B cell (primary cell): ENCODE results near the gene ARHGAP33. TPM values are rescaled to one million over a fixed set of nuclear protein-coding genes. Genes with fewer than 3 reads are reported as not detected.

ENCODE experiments used
- ATAC-seq: fragments of 200-7000 bp; cut with Tn5 transposase; one replicate; pipeline ENCODE4 v1.10.0; 2021; ENCODE audit warnings: low read depth, mild to moderate bottlenecking, moderate number of reproducible peaks, moderate library complexity
- CTCF ChIA-PET: fragments of 350-600 bp; sonication (Branson Sonifier 250); formaldehyde crosslinking; loops from one replicate; lab custom pipeline; 2021; ENCODE audit warnings: antibody characterized with exemption, inconsistent platforms; lab: Charles Lee
- POLR2A ChIA-PET: fragments of 350-600 bp; sonication (Branson Sonifier 250); formaldehyde crosslinking; loops from one replicate; lab custom pipeline; 2021; ENCODE audit warnings: antibody characterized with exemption; lab: Charles Lee
- DNase-seq: peaks from one replicate; pipeline ENCODE4 v3.0.0; 2013
- H2AFZ ChIP-seq: 2 replicates; pipeline ENCODE4 v1.6.1; 2012; ENCODE audit warnings: mild to moderate bottlenecking, low read depth, low read length; ENCODE audit not compliant: insufficient read depth, poor library complexity, severe bottlenecking
- H3K27ac ChIP-seq, 2 donors: 1 replicate in 1 of 2; 2 replicates in 1 of 2; pipeline ENCODE4 v1.5.1; 2012 to 2013; ENCODE audit warnings: low read length in 2 of 2, mild to moderate bottlenecking in 2 of 2, moderate library complexity in 1 of 2
- H3K27me3 ChIP-seq, 4 experiments: fragments of 200-600 bp in 1 of 4; sonication (generic) in 1 of 4; replicated peaks in 1 of 4; 1 replicate in 2 of 4; 2 replicates in 2 of 4; pipeline versions ENCODE4 v1.6.1 to v1.7.0; 2013 to 2016; ENCODE audit warnings: low read length in 3 of 4, mild to moderate bottlenecking in 2 of 4, mixed read lengths in 1 of 4, moderate library complexity in 1 of 4; ENCODE audit not compliant: insufficient read depth in 4 of 4, control insufficient read depth in 3 of 4; ENCODE audit errors: control extremely low read depth in 1 of 4
- H3K36me3 ChIP-seq, 2 experiments: replicated peaks in 1 of 2; 1 replicate in 1 of 2; 2 replicates in 1 of 2; pipeline versions ENCODE4 v1.6.1 to v1.7.1; 2013; ENCODE audit warnings: low read length in 1 of 2; ENCODE audit not compliant: insufficient read depth in 2 of 2, control insufficient read depth in 1 of 2; ENCODE audit errors: control extremely low read depth in 1 of 2, extremely low read depth in 1 of 2
- H3K4me1 ChIP-seq, 2 donors: fragments of 200-600 bp in 1 of 2; sonication (generic) in 1 of 2; 1 replicate in 1 of 2; 2 replicates in 1 of 2; pipeline versions ENCODE4 v1.5.1 to v1.6.1; 2013 to 2017; ENCODE audit warnings: low read length in 2 of 2; ENCODE audit not compliant: control insufficient read depth in 2 of 2, insufficient read depth in 2 of 2
- H3K4me2 ChIP-seq: replicated peaks from 2 replicates; pipeline ENCODE3; 2012; ENCODE audit warnings: mild to moderate bottlenecking, low read depth, low read length; ENCODE audit not compliant: poor library complexity, severe bottlenecking
- H3K4me3 ChIP-seq, 5 experiments: fragments of 200-600 bp in 1 of 5; sonication (generic) in 1 of 5; 1 replicate in 3 of 5; 2 replicates in 2 of 5; pipeline versions ENCODE4 v1.5.1 to v1.7.0; 2011 to 2016; ENCODE audit warnings: low read length in 4 of 5, mild to moderate bottlenecking in 4 of 5, low read depth in 2 of 5, control low read depth in 1 of 5, moderate library complexity in 1 of 5; ENCODE audit not compliant: insufficient read depth in 1 of 5; ENCODE audit errors: control extremely low read depth in 1 of 5, extremely low read depth in 1 of 5
- H3K79me2 ChIP-seq: fragments of 200-600 bp; sonication (generic); one replicate; pipeline ENCODE4 v1.6.0; 2016; ENCODE audit warnings: low read length; ENCODE audit not compliant: control insufficient read depth, insufficient read depth
- H3K9ac ChIP-seq: fragments of 200-600 bp; sonication (generic); 2 replicates; pipeline ENCODE4 v1.6.1; 2017; ENCODE audit warnings: mild to moderate bottlenecking, low read length, moderate library complexity
- H3K9me3 ChIP-seq, 3 donors: one replicate each; pipeline versions ENCODE4 v1.6.1 to v1.7.1; 2013; ENCODE audit warnings: low read length in 2 of 3; ENCODE audit not compliant: control insufficient read depth in 2 of 3, insufficient read depth in 1 of 3; ENCODE audit errors: control extremely low read depth in 1 of 3
- H4K20me1 ChIP-seq: 2 replicates; pipeline ENCODE4 v1.6.0; 2012; ENCODE audit warnings: mild to moderate bottlenecking, low read length; ENCODE audit not compliant: insufficient read depth, control insufficient read depth, poor library complexity, severe bottlenecking
- H3K27ac Mint-ChIP-seq: one replicate; pipeline ENCODE4 v1.8.0; 2021; ENCODE audit warnings: mixed read lengths
- H3K27me3 Mint-ChIP-seq: one replicate; pipeline ENCODE4 v1.8.0; 2021; ENCODE audit warnings: mixed read lengths
- H3K4me1 Mint-ChIP-seq: one replicate; pipeline ENCODE4 v1.8.0; 2021; ENCODE audit warnings: mixed read lengths
- H3K4me3 Mint-ChIP-seq: one replicate; pipeline ENCODE4 v1.8.0; 2021; ENCODE audit warnings: mixed read lengths
- H3K9me3 Mint-ChIP-seq: one replicate; pipeline ENCODE4 v1.8.0; 2022; ENCODE audit warnings: mixed read lengths; ENCODE audit not compliant: insufficient read depth
- CTCF ChIP-seq: fragments of 200-600 bp; IDR thresholded peaks from one replicate; pipeline ENCODE4 v1.8.0; 2022; ENCODE audit warnings: antibody characterized with exemption, mild to moderate bottlenecking
- EZH2 ChIP-seq: IDR thresholded peaks from 2 replicates; pipeline ENCODE4 v1.6.1; 2012; ENCODE audit warnings: borderline replicate concordance, low read depth, mild to moderate bottlenecking, moderate library complexity, low read length; ENCODE audit not compliant: insufficient read depth, poor library complexity, severe bottlenecking
- WGBS: methylation state at CpG from one replicate; pipeline ENCODE4 v1.1.5; 2013; ENCODE audit warnings: missing lambda C conversion rate; ENCODE audit not compliant: insufficient coverage; 5-methylcytosine and 5-hydroxymethylcytosine counted together
- intact Hi-C: fragments of 100-400 bp; cut with micrococcal nuclease; formaldehyde crosslinking; loops from one replicate; pipeline ENCODE4 v1.10.0; 2022
- polyA plus RNA-seq: library from polyadenylated mRNA; depleted of rRNA; stranded (reverse); fragments of >200 nt; gene quantifications from 2 replicates; pipeline ENCODE4 v1.2.3, GENCODE V29; 2012
- total RNA-seq, 2 donors: library from RNA; stranded (reverse); fragments of 120-200 nt in 1 of 2; gene quantifications; 1 replicate in 1 of 2; 2 replicates in 1 of 2; pipeline versions ENCODE4 v1.2.3 to v1.2.4, GENCODE V29; 2013 to 2022

Gene ARHGAP33
- total and polyA plus RNA-seq, 2 donors (not counting 1 experiment from before 2014, with no cell fraction given), result 18.2 to 27.8 TPM

GRCh38 chr19:35754370-35755130, 20.8 kb upstream of the ARHGAP33 start:
- 92% methylated on average over 10 of the region's 13 CpGs for WGBS
- Histone ChIP-seq H3K4me2 (no peak overlapping the region), H3K9me3 (peaks cover 0 to 10% (median 0%) of the 10 kb centered on the region in 3 donors), H3K79me2 (peaks cover 27% of the 10 kb centered on the region), H2AFZ (no peak overlapping the region), H3K36me3 (peaks cover 0 to 20% of the 10 kb centered on the region in 2 experiments), H3K9ac (no peak overlapping the region), H4K20me1 (peaks cover 4% of the 10 kb centered on the region), H3K27me3 (peaks cover 0 to 26% (median 10%) of the 10 kb centered on the region in 4 experiments), H3K4me3 (no peak overlapping the region), H3K27ac (no peak overlapping the region), H3K4me1 (peaks cover 27 to 35% of the 10 kb centered on the region in 2 donors)
- TF ChIP-seq CTCF, result no peak
- no peak for TF ChIP-seq EZH2
- ChIA-PET CTCF (interaction anchor here (1.0 kb wide), 1 partner anchor 60 kb away, joined by 3 read pairs; no protein-coding TSS in a partner anchor), POLR2A (no interaction called here)
- Mint-ChIP-seq H3K4me3 (peak overlapping the region; percentile 13), H3K9me3 (no peaks in the 10 kb centered on the region), H3K27me3 (peaks cover 17% of the 10 kb centered on the region), H3K4me1 (peaks cover 37% of the 10 kb centered on the region), H3K27ac (no peak overlapping the region)
- DNase-seq, result no peak
- ATAC-seq, result no peak
- intact Hi-C loops, result loop anchor here (5.0 kb wide), 1 partner anchor 62 kb away; no protein-coding TSS in a partner anchor

- Histone ChIP-seq H3K4me3 (no peak overlapping the region), H3K9ac (no peak overlapping the region), H3K27ac (no peak overlapping the region), H4K20me1 (peaks cover 4% of the 10 kb centered on the region), H3K9me3 (peaks cover 0 to 10% (median 0%) of the 10 kb centered on the region in 3 donors), H2AFZ (no peak overlapping the region), H3K4me1 (peaks cover 24 to 35% of the 10 kb centered on the region in 2 donors), H3K79me2 (peaks cover 26% of the 10 kb centered on the region), H3K27me3 (peaks cover 0 to 26% (median 10%) of the 10 kb centered on the region in 4 experiments), H3K36me3 (peaks cover 0 to 20% of the 10 kb centered on the region in 2 experiments), H3K4me2 (peak overlapping the region; percentile 98)
- peaks cover 17% of the 10 kb centered on the region for H3K27me3 Mint-ChIP-seq
- ChIA-PET POLR2A (interaction anchor here (2.2 kb wide), 1 partner anchor 10 kb away, joined by 17 read pairs; the partner anchor contains the start of genes PSENEN and U2AF1L4), CTCF (interaction anchor here (1.3 kb wide), 1 partner anchor 15 kb away, joined by 3 read pairs; no protein-coding TSS in a partner anchor)
- no peak for DNase-seq
- no peak overlapping the region for H3K27ac Mint-ChIP-seq
- intact Hi-C loops, result loop anchor here (5.0 kb wide), 1 partner anchor 63 kb away; no protein-coding TSS in a partner anchor
- WGBS, result 80% methylated on average over 17 of the region's 17 CpGs
- H3K4me1 Mint-ChIP-seq, result peaks cover 35% of the 10 kb centered on the region
- no peaks in the 10 kb centered on the region for H3K9me3 Mint-ChIP-seq
- peak overlapping the region; percentile 13 for H3K4me3 Mint-ChIP-seq
- TF ChIP-seq EZH2, result no peak
- TF ChIP-seq CTCF, result no peak
- no peak for ATAC-seq
These were observed 20.2 kb upstream of the ARHGAP33 start for GRCh38 chr19:35755131-35755549.
